Liver (tissue), 9 donors: Measurements from ENCODE around the gene POLN. TPM values are rescaled to one million over a fixed set of nuclear protein-coding genes. Genes with fewer than 3 reads are reported as not detected.

Experiments used
- DNase-seq: peaks from one replicate; pipeline ENCODE4 v3.0.0-alpha.2; 2017; ENCODE audit warnings: low spot score
- H3K27ac ChIP-seq, 2 donors: one replicate each; pipeline ENCODE4 v1.7.0; 2013; ENCODE audit warnings: inconsistent platforms in 2 of 2, low read length in 2 of 2, control low read depth in 1 of 2, low read depth in 1 of 2, mild to moderate bottlenecking in 1 of 2
- H3K27me3 ChIP-seq, 4 donors: one replicate each; pipeline versions ENCODE4 v1.6.1 to v1.7.0; 2013; ENCODE audit warnings: low read length in 3 of 4, inconsistent platforms in 1 of 4, mild to moderate bottlenecking in 1 of 4, moderate library complexity in 1 of 4; ENCODE audit not compliant: control insufficient read depth in 4 of 4, insufficient read depth in 4 of 4
- H3K36me3 ChIP-seq, 4 donors: one replicate each; pipeline versions ENCODE4 v1.6.1 to v1.7.0; 2013; ENCODE audit warnings: low read length in 3 of 4, mild to moderate bottlenecking in 3 of 4, low read depth in 1 of 4, moderate library complexity in 1 of 4; ENCODE audit not compliant: control insufficient read depth in 4 of 4, insufficient read depth in 3 of 4
- H3K4me1 ChIP-seq, 4 donors: one replicate each; pipeline versions ENCODE4 v1.6.1 to v1.7.0; 2013; ENCODE audit warnings: low read length in 3 of 4, mild to moderate bottlenecking in 3 of 4, moderate library complexity in 1 of 4; ENCODE audit not compliant: control insufficient read depth in 4 of 4, insufficient read depth in 4 of 4
- H3K4me3 ChIP-seq, 3 donors: one replicate each; pipeline versions ENCODE4 v1.6.1 to v1.7.0; 2013; ENCODE audit warnings: low read length in 3 of 3, control low read depth in 1 of 3, low read depth in 1 of 3, mild to moderate bottlenecking in 1 of 3
- H3K9ac ChIP-seq, 2 donors: one replicate each; pipeline ENCODE4 v1.7.0; 2013; ENCODE audit warnings: low read length in 2 of 2, mild to moderate bottlenecking in 2 of 2, moderate library complexity in 2 of 2, control low read depth in 1 of 2, low read depth in 1 of 2
- H3K9me3 ChIP-seq, 4 donors: one replicate each; pipeline versions ENCODE4 v1.6.1 to v1.7.0; 2013; ENCODE audit warnings: low read length in 3 of 4; ENCODE audit not compliant: control insufficient read depth in 4 of 4
- EGR1 ChIP-seq, 2 donors: IDR thresholded peaks; 2 replicates each; pipeline ENCODE4 v1.6.1; 2016 to 2018; ENCODE audit warnings: antibody characterized with exemption in 2 of 2, low read depth in 2 of 2
- FOXA2 ChIP-seq: IDR thresholded peaks from 2 replicates; pipeline ENCODE4 v1.6.1; 2016; ENCODE audit warnings: antibody characterized with exemption
- GABPA ChIP-seq, 2 donors: IDR thresholded peaks in 1 of 2; conservative IDR thresholded peaks in 1 of 2; 2 replicates each; pipeline ENCODE4 v1.6.1; 2016; ENCODE audit warnings: antibody characterized with exemption in 2 of 2, mild to moderate bottlenecking in 1 of 2, moderate library complexity in 1 of 2
- HNF4A ChIP-seq, 2 donors: conservative IDR thresholded peaks; 2 replicates each; pipeline ENCODE4 v1.6.1; 2016; ENCODE audit warnings: antibody characterized with exemption in 2 of 2, mild to moderate bottlenecking in 2 of 2
- JUND ChIP-seq, 2 donors: IDR thresholded peaks; 2 replicates each; pipeline ENCODE4 v1.6.1; 2016; ENCODE audit warnings: antibody characterized with exemption in 2 of 2
- NR2F2 ChIP-seq: IDR thresholded peaks from 2 replicates; pipeline ENCODE4 v1.6.1; 2016; ENCODE audit warnings: antibody characterized with exemption
- RAD21 ChIP-seq, 2 donors: IDR thresholded peaks; 2 replicates each; pipeline ENCODE4 v1.6.1; 2016; ENCODE audit warnings: antibody characterized with exemption in 2 of 2, mild to moderate bottlenecking in 2 of 2
- TAF1 ChIP-seq: conservative IDR thresholded peaks from 2 replicates; pipeline ENCODE4 v1.6.1; 2016; ENCODE audit warnings: antibody characterized with exemption, mild to moderate bottlenecking
- YY1 ChIP-seq: IDR thresholded peaks from 2 replicates; pipeline ENCODE4 v1.6.1; 2016; ENCODE audit warnings: antibody characterized with exemption, mild to moderate bottlenecking
- WGBS: extraction: QIAGEN DNeasy Blood & Tissue Kit; methylation state at CpG from one replicate; pipeline ENCODE4 v1.1.7; 2013; 5-methylcytosine and 5-hydroxymethylcytosine counted together
- polyA plus RNA-seq, 2 donors: library from polyadenylated mRNA; stranded (reverse) in 1 of 2; unstranded in 1 of 2; fragments of 200-250 nt in 1 of 2; fragments of >200 nt in 1 of 2; fragmentation: Nextera tagmentation in 1 of 2; extraction: Ambion mirVana in 1 of 2; gene quantifications; one replicate each; pipeline versions ENCODE4 v1.2.1 to v1.2.3, GENCODE V29; 2013 to 2015
- total RNA-seq, 2 donors: library from RNA; depleted of rRNA; stranded (reverse); fragments of >200 nt; gene quantifications; one replicate each; pipeline ENCODE4 v1.2.3, GENCODE V29; 2014
- TF ChIP-seq, protein P1 (sequence below): IDR thresholded peaks from 2 replicates; pipeline ENCODE4 v1.6.1; 2016; ENCODE audit warnings: antibody characterized with exemption, mild to moderate bottlenecking
- TF ChIP-seq, protein P2 (sequence below): IDR thresholded peaks from 2 replicates; pipeline ENCODE4 v1.6.1; 2016; ENCODE audit warnings: antibody characterized with exemption
- TF ChIP-seq, protein P3 (sequence below): IDR thresholded peaks from 2 replicates; pipeline ENCODE4 v1.6.1; 2016; ENCODE audit warnings: antibody characterized with exemption
- TF ChIP-seq, protein P4 (sequence below): IDR thresholded peaks from 2 replicates; pipeline ENCODE4 v1.6.1; 2016; ENCODE audit warnings: antibody characterized with exemption
- TF ChIP-seq, protein P5 (sequence below): fragments of 150-350 bp; IDR thresholded peaks from 2 replicates; pipeline ENCODE4 v1.5.1; 2017; ENCODE audit warnings: improper control_type of control experiment, low read depth, low read length; ENCODE audit not compliant: missing input control
- donor health status: healthy.
- donor health status: healthy.
- donor health status: healthy.
- donor health status: healthy.
- donor health status: healthy.

POLN gene
- total and polyA plus RNA-seq, 4 donors = 0.44 to 2.3 (median 1.4) TPM

DNA sequence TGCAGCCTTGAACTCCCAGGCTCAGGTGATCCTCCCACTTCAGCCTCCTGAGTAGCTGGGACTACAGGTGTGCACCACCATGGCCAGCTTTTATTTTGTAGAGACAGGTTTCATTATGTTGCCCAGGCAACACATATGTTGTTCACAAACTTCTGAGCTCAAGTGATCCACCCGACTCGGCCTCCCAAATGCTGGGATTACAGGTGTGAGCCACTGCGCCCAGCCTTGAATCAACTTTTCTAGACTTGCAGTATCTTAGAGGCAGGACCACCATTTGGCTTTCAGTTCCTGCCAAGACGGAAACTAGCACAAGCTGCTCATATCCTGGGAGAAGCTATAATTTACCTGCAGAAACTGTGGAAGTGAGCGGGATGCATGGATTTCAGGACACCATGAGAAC, 162.9 kb downstream of the POLN start:
- DNase-seq = no peak

DNA sequence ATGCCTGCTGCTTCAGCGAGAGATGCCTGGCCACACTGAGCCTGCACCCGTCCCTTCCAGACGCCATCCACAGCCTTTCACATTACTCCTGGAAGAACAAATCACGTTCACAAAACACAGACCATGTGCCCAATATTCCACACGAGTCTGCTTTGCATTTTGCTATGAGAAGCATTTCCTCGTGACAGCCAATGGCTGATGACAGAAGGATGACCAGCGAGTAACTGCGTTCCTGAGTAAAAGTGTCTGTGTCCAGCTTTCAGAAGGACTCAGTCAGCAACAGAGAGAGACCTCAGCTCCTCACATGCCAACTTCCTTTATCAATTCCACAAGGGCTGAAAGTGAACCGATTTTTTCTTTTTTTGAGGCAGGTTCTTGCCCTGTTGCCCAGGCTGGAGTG, 163.3 kb downstream of the POLN start:
- H3K27ac ChIP-seq = no peak overlapping the region
- H3K27me3 ChIP-seq = no peaks in the 10 kb centered on the region
- 85% methylated on average over 9 of the region's 9 CpGs for WGBS
- DNase-seq = no peak
- TF ChIP-seq, protein P1, sequence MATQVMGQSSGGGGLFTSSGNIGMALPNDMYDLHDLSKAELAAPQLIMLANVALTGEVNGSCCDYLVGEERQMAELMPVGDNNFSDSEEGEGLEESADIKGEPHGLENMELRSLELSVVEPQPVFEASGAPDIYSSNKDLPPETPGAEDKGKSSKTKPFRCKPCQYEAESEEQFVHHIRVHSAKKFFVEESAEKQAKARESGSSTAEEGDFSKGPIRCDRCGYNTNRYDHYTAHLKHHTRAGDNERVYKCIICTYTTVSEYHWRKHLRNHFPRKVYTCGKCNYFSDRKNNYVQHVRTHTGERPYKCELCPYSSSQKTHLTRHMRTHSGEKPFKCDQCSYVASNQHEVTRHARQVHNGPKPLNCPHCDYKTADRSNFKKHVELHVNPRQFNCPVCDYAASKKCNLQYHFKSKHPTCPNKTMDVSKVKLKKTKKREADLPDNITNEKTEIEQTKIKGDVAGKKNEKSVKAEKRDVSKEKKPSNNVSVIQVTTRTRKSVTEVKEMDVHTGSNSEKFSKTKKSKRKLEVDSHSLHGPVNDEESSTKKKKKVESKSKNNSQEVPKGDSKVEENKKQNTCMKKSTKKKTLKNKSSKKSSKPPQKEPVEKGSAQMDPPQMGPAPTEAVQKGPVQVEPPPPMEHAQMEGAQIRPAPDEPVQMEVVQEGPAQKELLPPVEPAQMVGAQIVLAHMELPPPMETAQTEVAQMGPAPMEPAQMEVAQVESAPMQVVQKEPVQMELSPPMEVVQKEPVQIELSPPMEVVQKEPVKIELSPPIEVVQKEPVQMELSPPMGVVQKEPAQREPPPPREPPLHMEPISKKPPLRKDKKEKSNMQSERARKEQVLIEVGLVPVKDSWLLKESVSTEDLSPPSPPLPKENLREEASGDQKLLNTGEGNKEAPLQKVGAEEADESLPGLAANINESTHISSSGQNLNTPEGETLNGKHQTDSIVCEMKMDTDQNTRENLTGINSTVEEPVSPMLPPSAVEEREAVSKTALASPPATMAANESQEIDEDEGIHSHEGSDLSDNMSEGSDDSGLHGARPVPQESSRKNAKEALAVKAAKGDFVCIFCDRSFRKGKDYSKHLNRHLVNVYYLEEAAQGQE = no peak
- TF ChIP-seq HNF4A (conservative IDR thresholded peaks at IDR 0.05) = no peak
- no peak overlapping the region for H3K9ac ChIP-seq
- H3K4me3 ChIP-seq = no peak overlapping the region
- no peaks in the 10 kb centered on the region for H3K9me3 ChIP-seq
- H3K4me1 ChIP-seq = peaks cover 2 to 6% (median 5%) of the 10 kb centered on the region in 4 donors
- no peaks in the 10 kb centered on the region for H3K36me3 ChIP-seq

More for the DNA sequence above, 162.9 kb downstream of the POLN start:
- H3K36me3 ChIP-seq = no peaks in the 10 kb centered on the region
- TF ChIP-seq, protein P2, sequence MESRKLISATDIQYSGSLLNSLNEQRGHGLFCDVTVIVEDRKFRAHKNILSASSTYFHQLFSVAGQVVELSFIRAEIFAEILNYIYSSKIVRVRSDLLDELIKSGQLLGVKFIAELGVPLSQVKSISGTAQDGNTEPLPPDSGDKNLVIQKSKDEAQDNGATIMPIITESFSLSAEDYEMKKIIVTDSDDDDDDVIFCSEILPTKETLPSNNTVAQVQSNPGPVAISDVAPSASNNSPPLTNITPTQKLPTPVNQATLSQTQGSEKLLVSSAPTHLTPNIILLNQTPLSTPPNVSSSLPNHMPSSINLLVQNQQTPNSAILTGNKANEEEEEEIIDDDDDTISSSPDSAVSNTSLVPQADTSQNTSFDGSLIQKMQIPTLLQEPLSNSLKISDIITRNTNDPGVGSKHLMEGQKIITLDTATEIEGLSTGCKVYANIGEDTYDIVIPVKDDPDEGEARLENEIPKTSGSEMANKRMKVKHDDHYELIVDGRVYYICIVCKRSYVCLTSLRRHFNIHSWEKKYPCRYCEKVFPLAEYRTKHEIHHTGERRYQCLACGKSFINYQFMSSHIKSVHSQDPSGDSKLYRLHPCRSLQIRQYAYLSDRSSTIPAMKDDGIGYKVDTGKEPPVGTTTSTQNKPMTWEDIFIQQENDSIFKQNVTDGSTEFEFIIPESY = no peak
- TF ChIP-seq, protein P3, sequence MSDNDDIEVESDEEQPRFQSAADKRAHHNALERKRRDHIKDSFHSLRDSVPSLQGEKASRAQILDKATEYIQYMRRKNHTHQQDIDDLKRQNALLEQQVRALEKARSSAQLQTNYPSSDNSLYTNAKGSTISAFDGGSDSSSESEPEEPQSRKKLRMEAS = no peak
- TF ChIP-seq GABPA (IDR thresholded peaks at IDR 0.05 in 1 of 2, conservative IDR thresholded peaks at IDR 0.05 in 1 of 2) (no peak), TAF1 (no peak), EGR1 (IDR thresholded peaks at IDR 0.05; ENCODE audit: low read depth in 2 of 2) (no peak), JUND (IDR thresholded peaks at IDR 0.05) (no peak), RAD21 (IDR thresholded peaks at IDR 0.05) (no peak), FOXA2 (no peak), YY1 (no peak), NR2F2 (no peak)
- TF ChIP-seq, protein P4, sequence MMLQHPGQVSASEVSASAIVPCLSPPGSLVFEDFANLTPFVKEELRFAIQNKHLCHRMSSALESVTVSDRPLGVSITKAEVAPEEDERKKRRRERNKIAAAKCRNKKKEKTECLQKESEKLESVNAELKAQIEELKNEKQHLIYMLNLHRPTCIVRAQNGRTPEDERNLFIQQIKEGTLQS = no peak
- TF ChIP-seq, protein P1 = no peak
- TF ChIP-seq, protein P5, sequence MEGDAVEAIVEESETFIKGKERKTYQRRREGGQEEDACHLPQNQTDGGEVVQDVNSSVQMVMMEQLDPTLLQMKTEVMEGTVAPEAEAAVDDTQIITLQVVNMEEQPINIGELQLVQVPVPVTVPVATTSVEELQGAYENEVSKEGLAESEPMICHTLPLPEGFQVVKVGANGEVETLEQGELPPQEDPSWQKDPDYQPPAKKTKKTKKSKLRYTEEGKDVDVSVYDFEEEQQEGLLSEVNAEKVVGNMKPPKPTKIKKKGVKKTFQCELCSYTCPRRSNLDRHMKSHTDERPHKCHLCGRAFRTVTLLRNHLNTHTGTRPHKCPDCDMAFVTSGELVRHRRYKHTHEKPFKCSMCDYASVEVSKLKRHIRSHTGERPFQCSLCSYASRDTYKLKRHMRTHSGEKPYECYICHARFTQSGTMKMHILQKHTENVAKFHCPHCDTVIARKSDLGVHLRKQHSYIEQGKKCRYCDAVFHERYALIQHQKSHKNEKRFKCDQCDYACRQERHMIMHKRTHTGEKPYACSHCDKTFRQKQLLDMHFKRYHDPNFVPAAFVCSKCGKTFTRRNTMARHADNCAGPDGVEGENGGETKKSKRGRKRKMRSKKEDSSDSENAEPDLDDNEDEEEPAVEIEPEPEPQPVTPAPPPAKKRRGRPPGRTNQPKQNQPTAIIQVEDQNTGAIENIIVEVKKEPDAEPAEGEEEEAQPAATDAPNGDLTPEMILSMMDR = no peak
- H3K9ac ChIP-seq = no peak overlapping the region
- no peak overlapping the region for H3K27ac ChIP-seq
- no peaks in the 10 kb centered on the region for H3K9me3 ChIP-seq
- H3K4me3 ChIP-seq = no peak overlapping the region
- H3K4me1 ChIP-seq = peaks cover 3 to 9% (median 7%) of the 10 kb centered on the region in 4 donors
- WGBS = 95% methylated on average over 5 of the region's 5 CpGs
- no peaks in the 10 kb centered on the region for H3K27me3 ChIP-seq
